Uterus (tissue), 2 donors: ENCODE data around the gene COL4A1.
A peak's percentile ranks its signal among the peaks of the same experiment; 100 is the strongest.

ENCODE experiments used
- POLR2A ChIP-seq, 2 donors: fragments of 450-650 bp; IDR thresholded peaks; one replicate each; pipeline ENCODE4 v1.6.1; 2016; ENCODE audit warnings: antibody characterized with exemption in 2 of 2, mild to moderate bottlenecking in 1 of 2, moderate library complexity in 1 of 2
- TF ChIP-seq, protein P1 (sequence below), 4 experiments: fragments of 200-600 bp in 2 of 4; fragments of 450-650 bp in 2 of 4; sonication (generic) in 2 of 4; IDR thresholded peaks; one replicate each; pipeline ENCODE4 v1.5.1; 2016 to 2019; ENCODE audit warnings: antibody characterized with exemption in 4 of 4, mild to moderate bottlenecking in 2 of 4, moderate library complexity in 1 of 4

DNA sequence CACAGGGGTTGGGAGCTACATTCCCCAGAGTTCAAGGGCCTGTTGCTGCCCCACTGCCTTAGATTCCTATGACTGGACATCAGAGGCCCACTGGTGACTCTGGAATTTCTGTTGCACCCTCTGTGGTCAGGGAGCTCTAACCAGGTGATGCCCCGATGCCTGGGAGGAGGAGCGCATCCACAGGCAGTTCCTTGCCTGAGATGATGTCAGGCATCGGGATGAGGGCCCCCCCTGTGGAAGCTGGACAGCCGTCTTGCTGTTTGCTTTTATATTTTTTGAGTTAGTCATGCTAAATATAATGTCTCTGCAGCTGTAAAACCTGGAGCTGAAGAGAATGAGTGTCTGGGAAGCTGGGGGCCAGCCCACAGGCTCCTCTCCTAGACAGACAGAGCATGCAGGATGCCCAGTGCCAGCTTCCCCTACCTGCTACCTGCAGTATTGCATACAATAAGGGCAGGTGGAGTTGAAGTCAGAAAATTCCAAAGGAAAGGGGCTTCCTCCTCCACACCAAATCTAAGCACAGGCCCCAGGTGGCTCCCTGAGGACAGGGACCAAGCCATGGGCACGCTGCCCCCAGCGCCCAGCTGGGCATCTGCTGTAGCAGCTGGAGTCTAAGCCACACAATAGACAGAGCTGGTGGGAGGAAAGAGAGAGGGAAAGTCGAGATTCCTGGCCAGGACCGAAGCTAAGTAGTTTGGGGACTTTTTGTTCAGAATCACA is 16.4 kb upstream of the COL4A1 start:
- TF ChIP-seq POLR2A (IDR thresholded peaks at IDR 0.05): no peak
- TF ChIP-seq, protein P1, sequence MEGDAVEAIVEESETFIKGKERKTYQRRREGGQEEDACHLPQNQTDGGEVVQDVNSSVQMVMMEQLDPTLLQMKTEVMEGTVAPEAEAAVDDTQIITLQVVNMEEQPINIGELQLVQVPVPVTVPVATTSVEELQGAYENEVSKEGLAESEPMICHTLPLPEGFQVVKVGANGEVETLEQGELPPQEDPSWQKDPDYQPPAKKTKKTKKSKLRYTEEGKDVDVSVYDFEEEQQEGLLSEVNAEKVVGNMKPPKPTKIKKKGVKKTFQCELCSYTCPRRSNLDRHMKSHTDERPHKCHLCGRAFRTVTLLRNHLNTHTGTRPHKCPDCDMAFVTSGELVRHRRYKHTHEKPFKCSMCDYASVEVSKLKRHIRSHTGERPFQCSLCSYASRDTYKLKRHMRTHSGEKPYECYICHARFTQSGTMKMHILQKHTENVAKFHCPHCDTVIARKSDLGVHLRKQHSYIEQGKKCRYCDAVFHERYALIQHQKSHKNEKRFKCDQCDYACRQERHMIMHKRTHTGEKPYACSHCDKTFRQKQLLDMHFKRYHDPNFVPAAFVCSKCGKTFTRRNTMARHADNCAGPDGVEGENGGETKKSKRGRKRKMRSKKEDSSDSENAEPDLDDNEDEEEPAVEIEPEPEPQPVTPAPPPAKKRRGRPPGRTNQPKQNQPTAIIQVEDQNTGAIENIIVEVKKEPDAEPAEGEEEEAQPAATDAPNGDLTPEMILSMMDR (IDR thresholded peaks at IDR 0.05): peak in 1 of 4 experiments; percentile 20
